NCI-H2107 treated with DMSO at 0.1 percent for 48 hours (cell line): ENCODE results near the gene PITX2.
A peak's percentile ranks its signal among the peaks of the same experiment; 100 is the strongest.

Experiments
- DNase-seq: peaks from one replicate; lab custom pipeline; 2025; ENCODE audit not compliant: unreplicated experiment; lab: John Stamatoyannopoulos, UW

PITX2 gene

DNA sequence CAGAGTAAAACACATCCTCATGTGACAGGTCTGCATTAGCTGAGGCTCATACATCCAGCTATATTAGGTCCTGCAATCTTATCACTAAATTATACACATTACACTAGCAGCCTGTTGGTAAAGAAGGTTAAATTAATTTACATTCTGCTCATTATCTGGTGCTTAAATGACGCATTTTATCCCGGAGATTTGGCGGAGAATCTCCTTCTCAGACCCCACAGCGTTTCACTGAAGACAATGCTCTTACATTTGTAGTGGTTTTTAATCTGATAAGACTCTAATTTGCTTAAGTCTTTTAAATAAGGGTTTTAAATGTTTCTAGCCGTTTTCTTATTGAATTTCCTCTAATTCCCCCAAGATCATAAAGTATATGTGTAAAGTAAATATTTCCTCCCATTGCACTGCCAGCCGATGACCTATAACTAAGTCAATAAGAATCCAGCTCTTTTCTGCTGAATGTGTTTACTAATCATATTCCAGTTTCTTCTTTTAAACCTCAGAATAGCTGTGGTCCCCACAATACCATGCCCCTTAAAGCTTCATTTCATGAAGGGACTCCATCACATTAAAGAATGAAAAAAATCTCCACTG lies 2.1 kb upstream of the PITX2 start:
- DNase-seq, result no peak

DNA sequence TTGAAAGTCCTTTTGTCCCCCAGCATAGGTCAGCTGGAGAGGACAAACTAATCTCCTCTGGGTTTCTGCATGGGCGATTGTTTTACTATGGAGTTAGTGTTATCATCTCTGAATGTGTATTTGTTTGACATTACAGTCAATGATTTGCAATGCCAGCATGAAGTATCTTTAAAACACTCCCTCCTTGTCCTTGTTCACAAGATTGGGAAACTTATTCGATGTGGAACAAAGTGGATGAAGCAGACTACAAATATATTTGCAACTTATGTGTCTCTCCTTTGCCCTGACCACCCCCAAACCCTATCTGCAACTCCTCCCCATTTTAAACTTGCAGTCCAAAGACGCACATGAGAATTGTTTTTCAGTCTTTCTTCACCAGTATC lies 1.5 kb upstream of the PITX2 start:
- DNase-seq, result no peak

DNA sequence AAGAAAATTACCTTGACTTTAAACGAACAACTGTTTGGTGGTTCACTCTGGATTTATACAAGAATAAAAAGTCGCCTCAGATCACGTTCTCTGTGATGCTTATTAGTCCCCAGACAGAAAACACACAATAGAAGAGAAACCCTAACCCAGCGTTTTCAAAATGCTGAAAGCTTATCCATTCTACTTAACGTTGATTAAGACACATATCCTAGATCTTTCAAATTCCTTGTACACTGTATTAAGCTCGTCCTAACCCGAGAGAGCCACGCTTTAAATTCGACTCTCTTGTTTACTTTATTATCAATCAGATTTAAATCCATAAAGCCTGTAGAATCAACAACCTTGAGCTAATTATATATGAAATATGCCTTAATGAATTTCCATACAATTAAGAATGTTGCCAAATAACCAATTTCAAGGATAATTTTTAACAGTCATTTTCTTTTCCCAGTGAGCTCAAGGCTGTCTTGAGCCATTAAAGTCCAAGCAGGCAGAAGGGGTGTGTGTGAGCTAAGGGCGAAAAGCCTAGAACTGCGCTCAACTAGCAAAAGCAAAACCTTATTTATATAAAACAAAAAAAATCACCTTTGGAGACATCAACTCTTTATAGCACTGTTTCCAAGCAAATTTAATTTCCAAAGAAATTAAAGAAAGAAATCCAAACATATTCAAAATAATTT lies 981 bp upstream of the PITX2 start:
- DNase-seq, result no peak

DNA sequence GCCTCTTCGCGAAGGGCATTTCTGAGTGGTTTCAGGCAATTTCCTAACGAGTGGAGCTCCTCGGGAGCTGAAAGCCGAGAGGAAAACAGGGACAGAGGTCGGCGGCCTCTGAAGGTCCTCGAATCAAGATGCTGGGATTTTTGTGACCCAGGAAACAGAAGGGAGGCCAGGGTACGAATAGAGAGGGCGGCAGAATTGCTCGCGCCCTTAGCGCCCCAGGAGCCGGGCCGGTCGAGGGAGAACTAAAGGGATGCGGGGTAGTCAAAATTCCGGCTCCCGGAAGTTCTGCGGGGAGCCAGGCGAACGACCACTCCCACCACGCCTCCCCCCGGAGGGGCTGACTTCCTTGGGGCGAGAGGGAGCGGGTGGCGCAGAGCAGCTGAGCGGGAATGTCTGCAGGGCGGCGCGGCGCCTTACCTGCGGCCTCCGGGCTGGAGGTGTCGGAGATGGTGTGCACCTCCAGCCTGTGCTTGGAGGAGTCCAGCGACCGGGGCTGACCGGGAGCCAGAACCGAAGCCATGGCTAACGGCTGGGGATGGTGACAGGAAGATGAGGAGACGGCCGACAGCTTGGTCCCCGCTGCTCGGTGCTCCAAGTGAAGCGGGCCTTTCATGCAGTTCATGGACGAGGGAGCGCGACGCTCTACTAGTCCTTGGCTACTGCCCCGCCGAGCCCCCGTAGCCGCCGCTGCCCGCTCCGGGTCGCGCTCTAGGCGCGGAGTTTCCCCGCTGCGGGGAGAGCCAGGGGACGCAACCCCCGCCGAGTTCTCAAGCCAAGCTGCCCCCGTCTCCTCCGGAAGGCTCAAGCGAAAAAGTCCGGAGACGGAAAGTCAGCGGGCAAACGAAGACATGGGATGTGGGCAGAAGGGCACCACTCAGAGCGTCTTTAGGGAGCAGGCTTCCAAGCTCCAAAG lies 782 bp downstream of the PITX2 start:
- DNase-seq, result no peak

DNA sequence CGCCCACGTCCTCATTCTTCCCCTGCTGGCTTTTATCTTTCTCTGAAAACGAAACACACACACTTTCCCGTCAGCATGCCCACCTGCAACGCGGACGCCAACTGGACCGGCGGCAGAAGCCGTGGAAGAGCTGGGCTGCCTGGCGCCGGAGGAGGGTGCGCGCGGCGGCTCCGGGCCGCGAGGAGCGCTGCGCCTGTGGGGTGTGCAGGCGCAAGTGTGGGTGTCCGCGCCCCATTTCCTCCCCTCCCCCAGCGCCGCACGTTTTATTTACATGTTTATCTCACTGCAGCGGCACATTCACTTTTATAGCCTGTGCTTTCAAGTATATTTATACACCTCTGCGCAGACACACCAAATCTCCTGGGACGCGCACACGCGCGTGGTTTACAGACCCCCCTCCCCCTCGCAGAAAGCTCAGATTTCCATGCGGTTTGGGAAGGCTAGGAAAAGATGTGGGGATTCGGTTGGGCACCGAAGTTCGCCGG lies 1.5 kb downstream of the PITX2 start:
- no peak for DNase-seq

DNA sequence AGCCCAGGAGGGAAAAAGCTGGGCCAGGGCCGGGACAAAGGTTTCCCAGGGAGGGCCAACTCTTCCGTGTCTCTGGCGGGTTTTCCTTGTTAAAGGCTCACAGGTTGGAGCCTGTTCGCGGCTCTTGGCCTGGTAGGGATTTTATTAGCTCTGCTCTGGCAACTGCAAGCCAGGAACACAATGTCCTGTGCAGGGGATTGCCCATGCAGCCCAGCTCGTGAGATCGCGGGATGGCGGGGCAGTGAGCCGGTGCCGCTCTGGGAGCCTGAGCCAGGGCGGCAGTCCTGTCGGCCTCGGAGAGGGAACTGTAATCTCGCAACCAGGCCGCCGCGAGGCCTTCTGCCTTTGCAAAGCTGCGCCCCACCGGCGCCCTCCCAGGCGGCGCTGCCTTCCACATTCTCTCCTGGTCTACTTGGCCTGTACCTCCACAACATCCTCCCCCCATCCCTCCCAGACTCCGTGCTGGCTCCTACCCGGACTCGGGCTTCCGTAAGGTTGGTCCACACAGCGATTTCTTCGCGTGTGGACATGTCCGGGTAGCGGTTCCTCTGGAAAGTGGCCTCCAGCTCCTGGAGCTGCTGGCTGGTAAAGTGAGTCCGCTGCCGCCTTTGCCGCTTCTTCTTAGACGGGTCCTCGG lies 2.1 kb downstream of the PITX2 start:
- DNase-seq, result no peak

DNA sequence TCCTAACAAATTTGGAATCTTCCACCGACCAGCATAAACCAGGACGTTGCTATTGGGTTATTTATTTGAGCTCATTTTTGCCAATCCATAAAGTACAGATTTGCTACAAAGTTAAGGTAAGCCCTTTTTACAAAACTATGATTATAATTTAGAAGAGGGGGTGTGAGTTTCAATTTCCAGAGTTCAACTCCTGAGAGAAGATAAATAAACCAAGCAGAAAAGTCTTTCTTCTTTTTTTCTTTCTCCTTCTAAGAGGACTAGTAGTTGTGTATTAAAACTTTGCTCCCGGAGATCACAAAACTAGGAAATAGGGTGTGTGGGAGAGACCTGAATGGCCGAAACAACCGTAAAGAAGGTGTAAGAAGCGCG lies 2.6 kb downstream of the PITX2 start:
- DNase-seq, result no peak

DNA sequence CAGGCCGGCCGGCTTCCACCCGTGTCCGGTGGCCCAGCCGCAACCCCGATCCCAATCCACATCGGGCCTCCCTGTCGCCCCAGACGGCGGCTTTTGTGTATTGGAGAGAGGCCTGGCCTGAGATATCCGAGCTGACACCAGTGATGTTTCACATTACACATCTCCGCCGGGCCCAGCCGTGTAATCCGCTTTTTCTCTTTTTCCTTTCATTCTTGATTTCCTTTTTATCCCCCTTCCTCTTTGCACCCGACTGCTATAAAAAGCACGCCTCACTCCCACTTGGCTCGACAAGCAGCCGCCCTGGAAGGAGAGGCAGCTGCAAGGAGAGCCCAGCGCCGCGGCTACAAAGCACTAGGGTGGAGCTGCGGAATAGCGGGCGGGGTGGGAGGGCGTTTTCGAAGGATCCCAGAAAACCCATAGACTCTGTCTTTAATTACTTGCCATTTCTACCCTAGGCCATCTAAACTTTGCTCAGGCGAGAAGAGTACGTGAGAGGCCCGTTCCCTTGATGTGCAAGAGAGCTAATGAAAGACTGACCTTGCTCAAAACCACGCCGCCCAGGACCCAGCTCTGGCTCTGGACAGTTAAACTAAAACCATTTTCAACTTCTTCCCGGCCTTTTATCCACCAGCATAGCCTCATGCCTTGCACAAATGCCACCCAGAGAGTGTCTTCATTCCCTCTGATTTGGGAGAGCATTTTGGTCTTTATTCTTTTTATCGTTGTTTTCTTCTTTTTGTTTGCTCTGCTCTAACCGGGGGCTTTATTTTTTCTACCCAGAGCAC lies 3.2 kb downstream of the PITX2 start:
- no peak for DNase-seq

DNA sequence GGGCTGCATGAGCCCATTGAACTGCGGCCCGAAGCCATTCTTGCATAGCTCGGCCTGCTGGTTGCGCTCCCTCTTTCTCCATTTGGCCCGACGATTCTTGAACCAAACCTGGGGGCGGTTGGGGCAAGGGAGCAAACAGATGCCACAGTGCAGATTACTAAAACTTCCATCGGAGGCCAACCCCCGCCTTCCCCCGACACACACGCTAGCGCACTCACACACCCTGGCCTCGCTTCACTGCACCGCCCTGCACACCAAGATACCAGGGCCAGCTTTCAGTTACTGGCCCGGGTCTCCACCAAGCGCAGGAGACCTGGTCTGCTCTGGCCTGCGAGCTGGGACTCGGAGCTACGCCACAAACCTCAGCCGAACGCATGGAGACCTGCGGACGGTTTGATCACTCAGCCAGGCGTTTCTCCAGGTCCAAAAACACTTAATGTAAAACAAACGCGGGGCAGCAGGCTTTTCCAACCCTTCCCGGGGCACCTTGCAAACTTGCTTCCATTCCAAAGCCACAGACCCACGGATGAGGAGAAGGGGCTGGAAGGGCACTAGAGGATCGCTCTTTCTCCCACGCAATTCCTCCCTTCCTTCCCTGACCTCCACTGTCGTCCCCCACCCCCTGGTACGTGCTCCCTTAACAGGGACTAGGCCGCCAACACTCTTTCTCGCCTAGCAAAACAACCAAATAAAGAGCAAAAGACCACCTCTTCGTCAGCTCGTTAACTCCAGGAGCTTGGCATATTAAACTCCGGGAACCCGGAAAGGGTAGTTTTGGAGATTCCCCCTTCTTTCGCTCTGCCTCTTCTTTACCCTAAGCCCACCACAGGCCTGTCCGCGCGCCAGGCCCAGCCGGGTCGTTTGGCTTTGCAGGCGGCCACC lies 4.1 kb downstream of the PITX2 start:
- no peak for DNase-seq

DNA sequence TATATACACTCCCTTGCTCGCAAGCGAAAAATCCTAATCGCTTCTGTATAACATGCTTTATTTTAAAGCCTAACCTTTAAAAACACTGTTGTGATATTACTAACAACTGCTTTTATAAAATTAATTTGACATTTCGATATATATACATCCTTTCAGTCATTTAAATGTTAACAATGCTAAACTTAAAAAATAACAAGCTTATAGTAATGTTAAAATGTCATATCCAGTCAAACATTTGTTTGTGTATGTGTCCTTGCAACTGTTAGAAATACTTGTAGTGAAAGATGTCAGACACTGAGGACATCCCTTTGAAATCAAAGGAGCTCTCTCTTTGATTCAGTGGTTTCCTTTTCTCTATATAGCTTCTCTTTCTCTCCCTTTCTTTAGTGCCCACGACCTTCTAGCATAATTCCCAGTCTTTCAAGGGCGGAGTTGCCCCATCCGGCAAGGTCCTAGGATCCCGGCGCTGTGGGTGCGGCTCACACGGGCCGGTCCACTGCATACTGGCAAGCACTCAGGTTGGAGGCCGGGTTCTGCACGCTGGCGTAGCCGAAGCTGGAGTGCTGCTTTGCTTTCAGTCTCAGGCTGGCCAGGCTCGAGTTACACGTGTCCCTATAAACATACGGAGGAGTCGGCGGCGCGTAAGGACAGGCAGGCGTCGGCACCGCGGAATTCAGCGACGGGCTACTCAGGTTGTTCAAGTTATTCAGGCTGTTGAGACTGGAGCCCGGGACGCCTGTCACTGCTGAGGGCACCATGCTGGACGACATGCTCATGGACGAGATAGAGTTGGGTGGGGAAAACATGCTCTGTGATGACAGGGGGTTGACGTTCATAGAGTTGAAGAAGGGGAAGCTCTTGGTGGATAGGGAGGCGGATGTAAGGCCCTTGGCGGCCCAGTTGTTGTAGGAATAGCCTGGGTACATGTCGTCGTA lies 5.0 kb downstream of the PITX2 start:
- DNase-seq, result peak; percentile 1

DNA sequence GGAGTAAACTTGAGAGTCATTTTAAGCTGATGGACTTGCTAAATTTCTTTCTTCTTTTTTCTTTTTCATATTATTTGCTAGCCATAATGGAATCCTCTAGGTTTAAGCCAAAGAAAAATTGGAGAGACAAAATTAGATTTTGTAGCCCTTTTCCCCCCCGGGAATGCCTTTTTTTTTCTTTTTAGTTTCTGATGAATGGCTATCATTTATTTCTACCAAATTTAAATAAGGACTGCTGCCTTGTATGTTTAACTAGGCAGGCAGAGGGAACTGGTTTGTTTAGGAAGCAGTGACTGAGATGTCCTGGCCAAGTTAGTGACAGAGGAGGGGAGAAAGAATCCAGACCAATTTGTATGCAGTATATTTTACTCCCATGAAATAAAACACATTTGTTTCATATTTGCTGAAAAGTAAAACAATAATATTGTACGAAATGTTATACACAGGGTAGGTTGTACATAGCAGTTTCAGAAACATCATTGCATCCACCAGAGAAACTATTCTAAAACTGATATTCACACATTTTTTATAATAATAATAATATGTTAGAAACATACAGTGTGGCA lies 5.7 kb downstream of the PITX2 start:
- no peak for DNase-seq

DNA sequence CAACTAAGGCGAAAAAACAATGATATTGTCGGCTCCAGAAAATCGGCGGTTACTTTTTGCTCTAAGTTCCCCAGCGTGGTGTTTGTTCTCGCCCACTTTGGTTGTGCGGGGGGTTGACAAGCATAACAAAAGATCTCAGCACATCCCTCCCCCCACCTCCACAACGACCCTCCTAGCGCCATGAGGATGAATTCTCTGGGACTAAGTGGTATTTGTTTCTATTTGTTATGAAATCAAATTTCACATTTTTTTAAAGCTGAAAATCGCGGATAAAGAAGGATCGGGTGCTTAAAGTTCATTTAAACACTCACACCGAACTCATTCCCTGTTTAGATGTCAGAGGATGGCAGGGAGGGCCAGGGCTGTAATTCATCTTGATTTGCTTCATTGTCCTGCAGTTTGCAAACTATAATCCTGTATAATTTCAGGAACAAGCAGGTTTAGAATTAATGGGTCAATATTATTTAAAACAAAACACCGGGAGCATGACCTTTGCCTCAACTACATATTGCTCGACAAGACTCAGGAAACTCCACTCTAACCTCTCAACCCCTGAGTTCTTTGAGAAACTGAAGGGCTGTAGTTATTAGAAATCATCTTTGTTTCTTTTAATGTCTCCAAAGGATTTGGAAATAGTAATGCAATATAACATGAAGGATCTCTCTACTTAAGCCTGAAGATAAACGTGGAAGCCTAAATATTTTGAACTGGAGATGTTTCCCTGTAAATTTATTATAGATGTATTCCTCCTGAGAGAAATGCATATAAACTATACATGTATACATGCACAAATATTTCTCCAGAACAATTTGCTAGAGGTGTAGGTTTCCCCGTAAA lies 6.4 kb downstream of the PITX2 start:
- DNase-seq, result no peak

DNA sequence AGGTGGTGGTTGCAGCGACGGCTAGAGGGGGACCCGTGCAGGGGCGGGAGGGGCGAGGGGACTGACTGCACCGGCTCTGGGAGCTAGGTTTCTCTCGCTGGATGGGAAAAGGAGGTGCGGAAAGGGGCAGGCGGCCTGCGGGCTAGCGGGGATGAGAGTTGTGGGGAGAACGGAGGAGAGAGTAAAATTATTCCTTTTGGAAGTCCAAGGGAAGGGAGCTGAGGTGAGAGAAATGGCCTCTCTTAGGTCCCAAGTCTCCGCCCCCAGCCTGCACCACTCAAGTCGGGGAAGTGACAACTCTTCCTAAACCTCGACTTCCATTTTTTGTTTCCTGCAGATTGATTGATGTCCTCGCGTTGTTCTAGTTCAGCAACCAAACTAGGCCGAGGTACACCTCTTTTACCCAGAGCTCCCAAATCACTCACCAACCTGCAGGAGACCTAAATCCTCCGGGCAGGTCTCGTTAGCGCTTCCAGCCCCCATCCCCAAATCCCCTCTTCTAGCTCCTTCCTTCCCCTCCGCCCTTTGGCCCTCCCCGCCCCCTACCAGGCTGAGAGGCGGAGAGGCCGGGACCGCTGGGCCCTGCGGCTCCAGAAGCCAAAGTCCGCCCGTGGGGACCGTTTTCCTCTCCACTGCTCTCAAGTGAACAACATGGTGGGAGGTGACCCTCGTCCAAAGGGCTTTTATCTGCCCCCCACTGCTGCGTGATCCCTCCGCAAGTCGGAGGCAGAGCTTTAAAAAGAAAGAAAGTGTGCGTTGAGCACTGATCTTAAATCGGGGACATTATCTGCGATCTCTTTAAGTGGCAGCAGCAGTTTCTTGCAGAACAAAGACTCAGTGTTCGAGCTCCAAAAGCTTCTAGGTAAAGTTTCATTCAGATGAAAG lies 7.3 kb downstream of the PITX2 start:
- DNase-seq, result no peak

DNA sequence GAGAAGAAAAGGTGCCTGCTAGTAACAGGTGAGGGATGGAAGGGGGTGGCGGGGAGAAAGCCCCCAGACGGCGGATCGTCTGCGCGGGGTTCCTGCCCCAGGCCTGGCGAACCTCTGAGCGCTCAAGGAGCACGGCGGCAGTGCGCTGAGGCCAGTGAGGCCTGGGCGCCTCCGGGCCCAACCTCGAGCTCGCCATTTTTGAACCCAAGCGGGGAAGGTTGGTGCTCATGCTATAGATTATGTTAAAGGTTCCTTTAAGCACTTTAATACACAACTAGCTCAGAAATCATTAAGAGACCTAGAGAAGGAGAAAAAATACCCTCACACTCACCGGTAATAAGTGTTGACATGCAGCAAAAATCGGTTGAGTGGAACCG lies 7.9 kb downstream of the PITX2 start:
- no peak for DNase-seq

DNA sequence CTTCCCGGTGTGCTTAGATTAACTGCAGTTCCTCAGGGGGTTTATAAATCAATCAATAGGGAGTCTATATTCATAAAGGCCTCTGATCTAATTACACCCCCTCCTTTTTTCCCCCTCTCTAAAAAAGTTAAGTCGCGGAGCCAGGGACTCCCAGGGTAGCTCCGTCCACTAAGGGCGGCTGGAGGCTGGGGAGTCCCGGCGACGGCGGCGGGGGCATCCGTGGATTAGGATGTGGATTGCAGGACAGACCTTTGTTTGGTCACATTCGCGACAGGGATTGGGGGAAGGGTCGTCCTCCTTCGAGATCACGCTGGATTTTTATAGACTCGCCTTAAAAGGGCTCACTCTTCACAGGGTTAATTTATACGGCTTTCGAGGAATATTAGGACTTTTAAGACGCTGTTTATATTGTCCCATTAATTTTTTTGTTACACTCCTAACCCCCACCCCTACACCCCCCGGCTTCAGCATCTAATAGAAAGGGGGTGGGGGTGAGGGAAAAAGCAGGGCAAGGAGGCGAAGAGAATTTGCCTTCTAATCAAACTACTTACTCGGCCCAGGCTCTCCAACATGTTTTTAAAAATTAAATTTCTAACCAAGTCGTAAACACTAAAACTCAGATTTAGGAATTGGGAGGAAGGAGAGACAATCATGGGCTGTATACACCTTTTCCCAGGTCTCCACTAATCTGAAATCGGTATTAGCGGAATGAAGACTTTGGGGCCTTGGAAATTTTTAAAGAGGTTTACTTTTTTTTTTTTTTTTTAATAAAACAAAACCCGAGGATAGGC lies 8.5 kb downstream of the PITX2 start:
- no peak for DNase-seq

DNA sequence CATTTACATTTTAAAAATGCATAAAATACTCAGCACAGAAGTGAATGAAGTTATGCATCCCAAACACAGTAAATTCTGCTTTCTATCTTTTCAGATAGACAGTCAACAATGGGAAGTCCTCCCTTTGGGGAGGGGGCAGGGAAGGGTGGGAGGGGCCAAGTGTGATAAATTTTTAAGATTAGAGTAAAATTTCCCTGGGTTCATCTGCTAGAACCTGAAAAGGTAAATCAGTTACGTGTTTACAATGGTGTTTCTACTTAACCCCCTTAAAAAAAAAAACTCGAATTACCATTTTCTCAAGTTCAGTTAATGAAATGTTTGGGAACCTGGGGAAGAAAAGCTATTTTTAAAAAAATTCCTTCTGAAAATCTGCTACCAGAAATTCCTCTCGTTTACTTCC lies 9.1 kb downstream of the PITX2 start:
- DNase-seq, result no peak
